NCI-H2196 (cell line): ENCODE results near the gene RNF111.

Experiments used
- DNase-seq: peaks from one replicate; lab custom pipeline; 2025; ENCODE audit not compliant: unreplicated experiment; lab: John Stamatoyannopoulos, UW

The RNF111 gene

DNA sequence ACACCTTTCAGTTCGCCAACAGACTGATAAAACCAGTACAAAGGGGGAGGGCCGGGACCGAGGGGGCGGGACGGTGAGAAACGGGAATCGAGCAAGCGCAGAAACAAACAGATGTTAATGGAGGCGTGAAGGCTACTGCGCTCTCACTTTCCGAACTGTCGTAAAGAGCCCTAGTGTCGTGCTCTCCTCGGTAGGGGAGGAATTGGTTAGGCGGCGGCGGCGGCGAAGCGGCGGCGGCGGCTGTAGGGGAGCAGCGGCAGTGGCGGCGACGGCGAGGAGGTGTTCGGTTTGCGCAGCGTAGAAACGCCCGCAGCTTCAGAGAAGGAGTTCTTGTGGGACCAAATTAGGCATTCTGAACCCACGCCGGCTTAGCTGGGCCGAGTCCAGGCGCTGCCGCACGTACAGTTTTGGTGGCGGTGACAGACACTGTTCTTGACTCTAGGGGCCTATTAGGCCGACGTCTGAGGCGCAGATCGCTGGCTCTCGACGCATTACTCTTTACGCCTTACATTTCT, at the start of gene RNF111:
TSS of gene RNF111 (plus strand) at position 173 of the 515 bp plus-strand sequence. CDS start 43,160 bp downstream, outside the sequence.
- peak; percentile 93 for DNase-seq

GRCh38 chr15:58947179-58947578, 40.3 kb upstream of the RNF111 start:
- no peak for DNase-seq

GRCh38 chr15:58951388-58952007, 36.0 kb upstream of the RNF111 start:
- peak; percentile 11 for DNase-seq

DNA sequence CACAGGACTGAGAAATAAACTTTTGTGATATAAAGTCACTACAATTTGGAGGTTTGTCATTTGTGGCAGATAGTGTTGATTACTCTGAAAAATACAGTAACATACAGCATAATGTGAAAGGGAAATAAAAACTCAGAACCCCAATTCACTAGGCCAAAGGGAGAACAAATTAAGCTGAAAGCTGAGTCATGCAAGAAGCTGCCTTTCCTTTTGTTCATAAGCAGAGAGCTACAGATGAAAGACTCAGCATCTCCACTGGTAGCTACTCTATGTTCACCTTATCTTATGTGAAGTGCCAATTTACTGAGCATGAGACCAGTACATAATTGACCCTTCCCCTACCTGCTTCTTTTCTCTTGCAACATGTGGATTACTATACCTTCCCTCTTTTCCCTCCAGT, 34.7 kb upstream of the RNF111 start:
- no peak for DNase-seq

DNA sequence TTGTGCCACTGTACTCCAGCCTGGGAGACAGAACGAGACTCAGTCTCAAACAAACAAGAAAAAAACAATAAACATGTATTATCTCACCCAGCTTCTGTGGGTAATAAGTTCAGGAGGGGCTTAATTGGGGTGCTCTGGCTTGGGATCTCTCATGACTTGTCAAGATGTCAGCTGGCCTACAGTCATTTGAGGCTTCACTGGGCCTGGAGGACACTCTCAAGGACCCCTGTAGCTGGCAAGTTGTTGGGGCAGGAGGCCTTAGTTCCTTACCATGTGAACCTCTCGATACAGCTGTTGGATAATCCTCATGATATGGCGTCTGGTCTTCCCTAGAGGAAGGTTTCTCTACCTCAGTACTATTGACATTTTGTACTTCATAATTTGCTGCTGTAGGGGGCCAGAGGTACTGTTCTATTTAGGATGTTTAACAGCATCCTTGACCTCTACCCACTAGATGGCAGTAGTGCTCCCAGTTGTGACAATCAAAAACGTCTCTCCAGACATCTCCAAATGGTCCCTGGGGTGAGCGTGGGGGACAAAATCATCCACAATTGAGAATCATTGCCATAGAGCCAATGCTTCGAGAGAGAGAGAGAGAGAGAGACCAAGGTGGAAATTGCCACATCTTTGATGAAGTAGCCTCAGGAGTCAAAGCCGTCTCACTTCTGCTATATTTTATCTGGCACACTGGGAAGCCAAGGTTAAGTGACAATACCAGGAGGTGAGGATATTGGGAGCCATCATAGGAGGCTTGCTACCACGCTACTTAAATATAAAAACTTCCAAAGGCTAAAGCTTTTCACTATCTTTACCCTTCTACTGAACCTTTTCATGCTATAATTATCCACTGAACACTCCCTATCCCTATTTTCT, 30.1 kb upstream of the RNF111 start:
- peak; percentile 64 for DNase-seq

DNA sequence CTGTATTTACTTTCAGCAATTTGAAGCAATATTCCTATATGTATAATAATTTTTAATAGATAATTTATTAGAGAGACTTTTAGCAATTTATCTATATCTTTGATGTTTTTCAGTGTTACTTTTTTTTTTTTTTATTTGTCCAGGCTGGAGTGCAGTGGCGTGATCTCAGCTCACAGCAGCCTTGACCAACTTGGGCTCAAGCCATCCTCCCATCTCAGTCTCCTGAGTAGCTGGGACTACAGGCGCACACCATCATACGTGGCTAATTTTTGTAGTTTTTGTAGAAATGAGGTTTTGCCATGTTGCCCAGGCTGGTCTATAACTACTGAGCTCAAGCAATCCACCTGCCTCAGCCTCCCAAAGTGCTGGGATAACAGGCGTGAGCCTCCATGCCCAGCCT, 28.7 kb upstream of the RNF111 start:
- DNase-seq = no peak

DNA sequence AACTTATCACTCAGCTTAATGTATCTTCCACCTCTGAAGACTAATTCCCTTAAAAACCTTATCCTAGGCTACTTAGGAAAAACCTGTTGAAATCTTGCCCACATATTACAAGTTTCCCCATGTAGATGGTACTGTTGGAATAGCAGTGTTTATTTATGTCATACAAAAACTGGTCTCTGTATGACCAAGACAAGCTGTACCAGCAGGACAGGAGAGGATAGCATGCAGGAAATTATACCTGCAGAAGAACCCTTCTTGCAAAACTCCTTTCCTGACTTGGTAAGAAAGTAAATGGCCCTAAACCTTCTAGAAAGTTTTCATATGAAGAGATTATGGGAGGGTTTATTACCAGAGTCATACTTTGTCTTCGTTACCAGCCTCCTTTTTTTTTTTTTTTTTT, 25.3 kb upstream of the RNF111 start:
- DNase-seq = no peak

GRCh38 chr15:58962662-58963565, 24.5 kb upstream of the RNF111 start:
- DNase-seq = no peak

- DNase-seq = no peak
Measured at GRCh38 chr15:58966698-58967097, 20.8 kb upstream of the RNF111 start.

DNA sequence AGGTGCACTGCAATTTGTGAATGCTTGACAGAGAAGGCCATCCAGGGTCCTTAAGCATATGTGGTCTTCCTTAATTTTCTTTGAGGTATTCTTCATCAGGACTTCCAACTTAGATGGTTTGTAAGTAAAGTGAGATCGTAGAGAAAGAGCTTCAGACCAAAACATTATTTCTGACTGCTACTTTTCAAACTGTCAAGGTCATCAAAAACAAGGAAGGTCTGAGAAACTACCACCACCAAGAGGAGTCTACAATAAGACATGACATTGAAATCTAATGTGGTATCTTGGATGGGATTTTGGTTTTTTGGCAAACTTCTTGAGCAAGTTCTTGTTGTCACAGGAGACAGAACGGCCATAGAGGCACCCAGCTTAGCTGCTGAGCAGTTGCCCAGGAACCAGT, 20.0 kb upstream of the RNF111 start:
- DNase-seq = no peak

GRCh38 chr15:58977887-58978286, 9.6 kb upstream of the RNF111 start:
- no peak for DNase-seq

GRCh38 chr15:58980351-58980939, 7.0 kb upstream of the RNF111 start:
- DNase-seq = peak; percentile 50

DNA sequence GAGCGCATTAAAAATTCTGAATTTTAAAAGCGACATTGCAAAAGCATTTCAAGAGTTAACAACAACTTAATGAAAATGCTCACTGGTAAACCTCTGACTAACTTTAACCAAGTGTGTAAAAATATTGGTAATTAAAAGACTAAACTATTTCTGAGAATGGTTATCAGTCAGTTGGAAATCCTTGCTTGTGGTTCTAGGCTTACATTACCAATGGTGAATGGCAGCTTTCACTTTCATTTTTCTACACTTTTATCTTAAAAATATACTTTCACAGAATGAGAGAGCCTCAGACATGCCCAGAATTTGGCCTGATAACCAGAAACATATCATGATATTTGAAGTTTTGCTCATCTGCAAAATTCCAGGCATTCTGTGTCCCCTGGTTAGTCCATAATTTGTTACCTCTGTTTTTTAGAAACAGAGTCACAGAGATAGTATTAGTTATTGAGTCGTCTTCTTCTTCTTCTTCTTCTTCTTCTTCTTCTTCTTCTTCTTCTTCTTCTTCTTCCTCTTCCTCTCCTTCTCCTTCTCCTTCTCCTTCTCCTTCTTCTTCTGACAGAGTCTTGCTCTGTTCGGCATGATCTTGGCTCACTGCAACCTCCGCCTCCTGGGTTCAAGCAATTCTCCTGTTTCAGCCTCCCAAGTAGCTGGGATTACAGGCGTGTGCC, 5.5 kb upstream of the RNF111 start:
- DNase-seq = no peak

DNA sequence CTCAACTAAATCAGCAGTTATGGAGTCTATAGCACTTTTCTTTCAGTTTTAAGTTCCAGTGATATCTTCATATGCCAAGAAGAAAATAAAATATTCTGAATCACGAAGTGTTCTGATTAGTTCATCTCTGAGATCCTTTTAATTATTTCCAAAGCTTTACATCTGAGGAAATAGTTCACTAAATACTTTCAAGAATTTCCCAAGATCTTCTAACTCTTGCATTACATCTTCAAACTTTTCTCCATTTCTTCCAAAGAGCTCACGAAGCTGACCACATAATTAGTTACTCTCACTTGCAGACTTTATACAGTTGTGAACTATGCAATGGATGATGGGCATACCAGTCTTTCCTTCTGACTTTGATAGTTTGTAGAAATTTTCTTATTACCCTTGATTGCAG, 4.2 kb upstream of the RNF111 start:
- DNase-seq = no peak

- no peak for DNase-seq
Measured at GRCh38 chr15:58985443-58985842, 2.0 kb upstream of the RNF111 start.

DNA sequence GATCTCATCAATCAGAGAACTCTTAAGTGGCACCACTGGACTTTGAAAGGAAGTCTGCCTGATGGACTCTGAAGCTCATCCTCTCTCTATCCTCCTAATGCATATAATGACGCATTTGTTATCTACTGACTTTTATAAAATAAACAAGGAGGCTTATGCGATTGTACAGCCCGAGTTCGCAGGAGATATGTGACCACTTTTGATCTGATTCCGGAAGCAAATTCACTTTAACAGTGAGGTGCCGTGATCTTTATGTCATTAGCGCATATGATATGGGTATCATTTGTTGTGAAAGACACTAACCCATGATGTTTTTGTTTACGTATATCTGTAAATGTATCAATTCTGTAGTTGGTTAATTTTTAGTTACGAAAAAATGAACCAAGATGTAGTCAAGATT, 427 bp upstream of the RNF111 start:
- DNase-seq = no peak

DNA sequence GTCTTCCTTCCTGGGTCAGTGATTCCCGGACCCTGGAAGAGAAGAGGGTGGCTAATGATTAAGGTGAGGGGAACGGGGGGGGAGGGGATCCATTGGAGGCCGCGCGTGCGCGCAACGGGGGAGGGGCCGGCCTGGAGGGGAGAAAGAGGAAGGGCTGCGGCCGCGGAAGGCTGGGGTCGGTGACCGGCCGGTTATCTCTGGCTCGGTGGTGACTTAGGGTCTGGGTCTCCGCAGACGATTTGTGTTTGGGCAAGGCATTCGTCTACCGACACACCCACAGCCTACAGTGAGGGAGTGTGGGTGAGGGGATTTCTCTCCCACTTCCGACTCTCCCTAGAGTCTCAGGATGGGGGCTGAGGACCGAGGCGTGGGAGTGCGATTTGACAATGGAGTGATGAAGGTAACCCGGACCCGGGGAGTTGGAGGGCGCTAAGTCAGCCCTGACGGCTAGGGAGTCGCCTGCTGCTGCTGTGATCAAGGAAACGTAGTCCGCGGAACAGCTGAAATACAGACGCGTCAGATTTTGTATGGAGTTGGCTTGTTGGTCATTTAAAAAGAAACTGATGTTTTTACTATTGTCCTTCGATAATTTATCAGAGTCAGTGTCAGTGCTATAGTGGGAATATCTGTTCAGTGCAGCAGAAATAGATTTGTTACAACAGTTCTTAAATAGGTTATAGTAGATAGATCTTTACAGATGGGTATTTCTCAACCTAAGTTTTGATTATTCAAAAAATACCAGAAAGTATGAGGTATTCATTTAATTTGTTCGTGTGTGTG, 733 bp downstream of the RNF111 start:
- DNase-seq = peak; percentile 68

GRCh38 chr15:58992181-58992580, 4.7 kb downstream of the RNF111 start:
- no peak for DNase-seq

- no peak for DNase-seq
Measured at GRCh38 chr15:58994906-58995453, 7.5 kb downstream of the RNF111 start.
